WTC11 (cell line): Measurements from ENCODE around the gene ADAMTS2. TPM values are rescaled to one million over a fixed set of nuclear protein-coding genes. Genes with fewer than 3 reads are reported as not detected.

Source experiments
- ATAC-seq: fragments of 200-7000 bp; cut with Tn5 transposase; 2 replicates; pipeline ENCODE4 v1.10.0; 2021; ENCODE audit warnings: mild to moderate bottlenecking, moderate library complexity
- CTCF ChIA-PET: fragments of 300-600 bp; sonication (Branson Sonifier 250); formaldehyde crosslinking; loops from one replicate; lab custom pipeline; 2021; ENCODE audit warnings: antibody characterized with exemption; lab: Charles Lee
- POLR2A ChIA-PET: fragments of 350-600 bp; sonication (Branson Sonifier 250); formaldehyde crosslinking; loops from one replicate; lab custom pipeline; 2021; ENCODE audit warnings: antibody characterized with exemption; lab: Charles Lee
- DNase-seq: peaks from one replicate; pipeline ENCODE4 v3.0.0; 2021; ENCODE audit warnings: low spot score
- H3K27ac Mint-ChIP-seq: 2 replicates; pipeline ENCODE4 v1.8.0; 2021; ENCODE audit warnings: mixed read lengths
- H3K27me3 Mint-ChIP-seq: 2 replicates; pipeline ENCODE4 v1.8.0; 2021; ENCODE audit warnings: low read depth, mild to moderate bottlenecking, moderate library complexity, mixed read lengths
- H3K36me3 Mint-ChIP-seq: 2 replicates; pipeline ENCODE4 v1.8.0; 2021; ENCODE audit warnings: mixed read lengths
- H3K4me1 Mint-ChIP-seq: 2 replicates; pipeline ENCODE4 v1.8.0; 2022; ENCODE audit warnings: mixed read lengths
- H3K4me3 Mint-ChIP-seq: 2 replicates; pipeline ENCODE4 v1.8.0; 2021; ENCODE audit warnings: mild to moderate bottlenecking, moderate library complexity, mixed read lengths
- H3K9me3 Mint-ChIP-seq: 2 replicates; pipeline ENCODE4 v1.8.0; 2021; ENCODE audit warnings: mixed read lengths
- AFF4 ChIP-seq: sonication (generic); formaldehyde crosslinking; IDR thresholded peaks from 2 replicates; pipeline ENCODE4 v1.8.1; 2023; ENCODE audit warnings: mild to moderate bottlenecking, missing genetic modification reagents, borderline replicate concordance
- E2F4 ChIP-seq: sonication (generic); formaldehyde crosslinking; IDR thresholded peaks from 2 replicates; pipeline ENCODE4 v1.8.1; 2022; ENCODE audit warnings: low read depth, mild to moderate bottlenecking, moderate library complexity, missing genetic modification reagents, borderline replicate concordance
- E2F5 ChIP-seq: sonication (generic); formaldehyde crosslinking; IDR thresholded peaks from 2 replicates; pipeline ENCODE4 v1.8.1; 2022; ENCODE audit warnings: mild to moderate bottlenecking, moderate library complexity, missing genetic modification reagents
- FOXJ3 ChIP-seq: sonication (generic); formaldehyde crosslinking; IDR thresholded peaks from 2 replicates; pipeline ENCODE4 v1.9.0; 2021; ENCODE audit warnings: missing genetic modification reagents, mild to moderate bottlenecking, borderline replicate concordance
- IRF1 ChIP-seq: sonication (generic); formaldehyde crosslinking; IDR thresholded peaks from 2 replicates; pipeline ENCODE4 v1.8.0; 2023; ENCODE audit warnings: missing genetic modification reagents
- NFATC4 ChIP-seq: fragments of 250-450 bp; sonication (Bioruptor Pico); IDR thresholded peaks from 2 replicates; pipeline ENCODE4 v1.9.0; 2021; ENCODE audit warnings: mild to moderate bottlenecking
- NR1H2 ChIP-seq: sonication (generic); formaldehyde crosslinking; IDR thresholded peaks from 2 replicates; pipeline ENCODE4 v1.9.0; 2021; ENCODE audit warnings: mild to moderate bottlenecking, moderate library complexity, missing genetic modification reagents
- OVOL2 ChIP-seq: fragments of 250-450 bp; sonication (Bioruptor Pico); IDR thresholded peaks from 2 replicates; pipeline ENCODE4 v1.9.0; 2021; ENCODE audit warnings: mild to moderate bottlenecking, borderline replicate concordance
- SMAD4 ChIP-seq: sonication (generic); formaldehyde crosslinking; IDR thresholded peaks from 2 replicates; pipeline ENCODE4 v1.8.0; 2022; ENCODE audit warnings: mild to moderate bottlenecking, missing genetic modification reagents
- USF1 ChIP-seq: sonication (generic); formaldehyde crosslinking; IDR thresholded peaks from 2 replicates; pipeline ENCODE4 v1.8.0; 2022; ENCODE audit warnings: mild to moderate bottlenecking, missing genetic modification reagents
- ZMAT4 ChIP-seq: fragments of 250-450 bp; sonication (Bioruptor Pico); IDR thresholded peaks from 2 replicates; pipeline ENCODE4 v1.9.0; 2021; ENCODE audit warnings: mild to moderate bottlenecking
- ZNF396 ChIP-seq: fragments of 250-450 bp; sonication (Bioruptor Pico); IDR thresholded peaks from 2 replicates; pipeline ENCODE4 v1.8.0; 2021; ENCODE audit warnings: mild to moderate bottlenecking, moderate library complexity, borderline replicate concordance
- total RNA-seq: library from RNA; stranded (reverse); gene quantifications from 3 replicates; pipeline ENCODE4 v1.2.3, GENCODE V29; 2021

ADAMTS2 gene
- total RNA-seq, 1 experiment from 2014 or later: 11.2 TPM

- TF ChIP-seq IRF1 (CRISPR knock-in tag) (no peak), ZMAT4 (CRISPR knock-in tag) (no peak), E2F5 (CRISPR knock-in tag) (no peak)
Observed at GRCh38 chr5:179362355-179362754, 17.1 kb upstream of the ADAMTS2 start (continued).

GRCh38 chr5:179361037-179361603, 15.9 kb upstream of the ADAMTS2 start:
- Mint-ChIP-seq H3K9me3 (peaks cover 13% of the 10 kb centered on the region), H3K27ac (no peak overlapping the region), H3K36me3 (no peaks in the 10 kb centered on the region), H3K4me1 (no peaks in the 10 kb centered on the region), H3K27me3 (no peaks in the 10 kb centered on the region), H3K4me3 (no peak overlapping the region)
- TF ChIP-seq NR1H2 (CRISPR knock-in tag): no peak
- TF ChIP-seq ZNF396 (CRISPR knock-in tag): no peak
- no peak for TF ChIP-seq NFATC4
- TF ChIP-seq FOXJ3 (CRISPR knock-in tag): no peak
- no peak for TF ChIP-seq SMAD4
- no peak for TF ChIP-seq OVOL2 (CRISPR knock-in tag)
- TF ChIP-seq USF1: no peak
- ATAC-seq: no peak
- CTCF ChIA-PET: interaction anchor here (1.1 to 2.0 kb wide), 3 partner anchors 17 to 133 kb away, joined by 3 to 5 read pairs (median 5); no protein-coding TSS in a partner anchor
- POLR2A ChIA-PET: no interaction called here
- no peak for DNase-seq

- Mint-ChIP-seq H3K27me3 (no peaks in the 10 kb centered on the region), H3K9me3 (peaks cover under 1% of the 10 kb centered on the region; the same call in 1 of the 2 replicates), H3K4me1 (no peaks in the 10 kb centered on the region), H3K36me3 (no peaks in the 10 kb centered on the region), H3K4me3 (no peak overlapping the region)
- DNase-seq (no peak), ATAC-seq (no peak)
- no peak for TF ChIP-seq AFF4 (CRISPR knock-in tag)
- no peak for TF ChIP-seq E2F4 (CRISPR knock-in tag)
- TF ChIP-seq, all 79 proteins: peak for 0
- CTCF ChIA-PET: no interaction called here
- H3K27ac Mint-ChIP-seq: no peak overlapping the region
- POLR2A ChIA-PET: no interaction called here
Observed at GRCh38 chr5:179357031-179357430, 11.8 kb upstream of the ADAMTS2 start.
